DOHH2 (cell line): ENCODE data around the gene TFIP11.

ENCODE experiments used
- CTCF ChIP-seq: fragments of 200-600 bp; sonication (generic); IDR thresholded peaks from one replicate; pipeline ENCODE4 v1.5.1; 2014; ENCODE audit warnings: antibody characterized with exemption, mild to moderate bottlenecking, low read depth, low read length; ENCODE audit not compliant: poor library complexity, severe bottlenecking
- EZH2phosphoT487 ChIP-seq: fragments of 200-600 bp; sonication (generic); IDR thresholded peaks from 2 replicates; pipeline ENCODE4 v1.6.1; 2017; ENCODE audit warnings: borderline replicate concordance, mild to moderate bottlenecking, antibody characterized with exemption, low read length, moderate library complexity, mixed read lengths

DNA sequence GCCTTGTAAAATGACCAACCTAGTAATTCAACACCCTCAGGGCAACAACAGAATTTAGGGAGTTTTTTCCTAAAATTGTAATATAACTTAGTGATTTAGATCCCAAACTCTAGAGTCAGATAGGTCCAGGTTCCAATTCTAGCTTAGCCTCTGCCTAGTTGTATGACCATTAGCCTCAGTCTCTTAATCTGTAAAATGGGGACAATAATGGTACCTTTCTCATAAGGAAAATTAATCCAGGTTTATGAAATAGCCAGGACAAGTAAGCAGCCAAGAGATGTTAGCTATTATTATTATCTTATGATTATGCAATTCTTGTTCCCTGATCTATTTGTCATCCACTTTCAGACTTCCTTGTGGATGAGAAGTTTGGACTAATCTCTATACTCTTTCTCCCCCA lies 4.1 kb downstream of the TFIP11 start:
- TF ChIP-seq CTCF (no peak), EZH2phosphoT487 (no peak)
